ENCODE results near the gene NLRP11.
"Not testable (repeated sequence)": the region's sequence is repeated elsewhere in the genome, so short reads cannot be mapped to it uniquely, and the experiment has no call there.

The NLRP11 gene

DNA sequence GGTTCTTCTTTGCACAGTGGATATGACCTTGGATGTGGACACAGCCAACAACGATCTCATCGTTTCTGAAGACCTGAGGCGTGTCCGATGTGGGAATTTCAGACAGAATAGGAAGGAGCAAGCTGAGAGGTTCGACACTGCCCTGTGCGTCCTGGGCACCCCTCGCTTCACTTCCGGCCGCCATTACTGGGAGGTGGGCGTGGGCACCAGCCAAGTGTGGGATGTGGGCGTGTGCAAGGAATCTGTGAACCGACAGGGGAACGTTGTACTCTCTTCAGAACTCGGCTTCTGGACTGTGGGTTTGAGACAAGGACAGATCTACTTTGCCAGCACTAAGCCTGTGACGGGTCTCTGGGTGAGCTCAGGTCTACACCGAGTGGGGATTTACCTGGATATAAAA lies 53.5 kb downstream of the NLRP11 start:
- no peak for DNase-seq (ENCODE audit: low read depth, low spot score)

DNA sequence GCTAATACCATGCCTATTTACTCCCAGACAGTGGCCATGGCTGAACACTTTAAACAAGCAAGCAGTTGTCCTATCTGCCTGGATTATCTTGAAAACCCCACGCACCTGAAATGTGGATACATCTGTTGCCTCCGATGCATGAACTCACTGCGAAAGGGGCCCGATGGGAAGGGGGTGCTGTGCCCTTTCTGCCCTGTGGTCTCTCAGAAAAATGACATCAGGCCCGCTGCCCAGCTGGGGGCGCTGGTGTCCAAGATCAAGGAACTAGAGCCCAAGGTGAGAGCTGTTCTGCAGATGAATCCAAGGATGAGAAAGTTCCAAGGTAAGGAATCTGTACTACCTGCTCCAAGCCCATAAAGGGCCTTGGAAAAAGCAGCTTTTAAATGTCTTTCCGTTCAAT lies 54.3 kb downstream of the NLRP11 start:
- DNase-seq (ENCODE audit: low read depth, low spot score) = peak; percentile 2

DNA sequence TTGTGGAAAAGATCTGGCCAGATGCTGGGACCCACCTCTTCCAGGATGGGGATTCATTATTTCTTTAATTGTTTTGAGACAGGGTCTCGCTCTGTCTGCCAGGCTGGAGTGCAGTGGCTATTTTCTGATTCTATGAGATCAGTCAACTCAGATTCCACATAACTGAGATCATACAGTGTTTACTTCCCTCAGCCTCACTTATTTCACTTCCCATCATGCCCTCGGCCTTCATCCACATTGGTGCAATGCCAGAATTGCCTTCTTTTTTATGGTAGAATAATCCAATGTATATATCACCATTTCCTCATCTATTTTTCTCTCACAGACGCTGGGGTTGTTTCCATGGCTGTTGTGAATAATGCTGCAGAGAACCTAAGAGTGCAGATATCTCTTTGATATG lies 62.2 kb downstream of the NLRP11 start:
- DNase-seq (ENCODE audit: low read depth, low spot score) = not testable (repeated sequence)

DNA sequence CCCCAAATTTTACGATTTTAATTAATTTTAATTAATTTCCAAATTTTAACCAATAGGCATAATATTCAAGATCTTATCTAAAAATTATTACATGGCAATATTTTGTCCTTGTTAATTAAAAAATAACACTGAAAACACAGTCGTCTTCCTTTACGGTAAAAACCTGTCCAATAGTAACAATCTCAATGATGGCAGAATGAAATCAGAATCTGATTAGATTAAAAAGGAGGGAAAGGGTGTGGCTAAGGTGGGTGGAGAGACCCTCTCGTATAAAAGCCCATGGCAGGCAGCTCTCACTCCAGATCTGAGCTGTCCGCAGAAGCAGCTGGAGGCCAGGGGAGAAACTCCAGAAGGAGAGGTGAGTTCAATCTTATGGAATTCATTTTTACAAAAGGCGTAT lies 63.0 kb downstream of the NLRP11 start, which contains the start of gene RFPL4AL1:
Gene RFPL4AL1 (plus strand): TSS at position 301 of the 400 bp plus-strand sequence. CDS start 2,687 bp downstream, outside the sequence.
- DNase-seq (ENCODE audit: low read depth, low spot score) = not testable (repeated sequence)

DNA sequence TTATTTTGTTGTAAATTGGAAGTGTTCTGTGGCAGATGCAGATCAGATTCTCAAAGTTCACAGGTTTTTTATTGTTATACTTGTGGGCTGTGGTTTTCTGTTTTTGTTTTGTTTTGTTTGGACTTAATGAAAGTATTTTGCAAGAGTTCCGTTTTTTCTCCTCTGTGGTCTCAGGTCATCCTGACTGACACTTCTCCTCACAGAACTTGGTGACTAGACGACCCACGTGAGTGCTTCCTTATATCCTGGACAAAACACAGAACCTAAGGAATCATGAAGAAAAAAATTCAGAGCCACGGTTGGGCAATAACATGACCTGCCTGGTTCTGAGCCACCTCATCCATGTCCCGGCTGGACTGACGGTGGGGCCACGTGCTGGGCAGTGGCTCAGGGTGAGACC lies 65.3 kb downstream of the NLRP11 start:
- no peak for DNase-seq (ENCODE audit: low read depth, low spot score)

DNA sequence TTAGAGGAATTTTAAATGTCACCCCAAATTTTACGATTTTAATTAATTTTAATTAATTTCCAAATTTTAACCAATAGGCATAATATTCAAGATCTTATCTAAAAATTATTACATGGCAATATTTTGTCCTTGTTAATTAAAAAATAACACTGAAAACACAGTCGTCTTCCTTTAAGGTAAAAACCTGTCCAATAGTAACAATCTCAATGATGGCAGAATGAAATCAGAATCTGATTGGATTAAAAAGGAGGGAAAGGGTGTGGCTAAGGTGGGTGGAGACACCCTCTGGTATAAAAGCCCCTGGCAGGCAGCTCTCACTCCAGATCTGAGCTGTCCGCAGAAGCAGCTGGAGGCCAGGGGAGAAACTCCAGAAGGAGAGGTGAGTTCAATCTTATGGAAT lies 73.0 kb downstream of the NLRP11 start, which contains the start of gene RFPL4A:
Gene RFPL4A (plus strand): TSS at position 301 of the 400 bp plus-strand sequence. CDS start 2,704 bp downstream, outside the sequence.
- DNase-seq (ENCODE audit: low read depth, low spot score) = not testable (repeated sequence)

DNA sequence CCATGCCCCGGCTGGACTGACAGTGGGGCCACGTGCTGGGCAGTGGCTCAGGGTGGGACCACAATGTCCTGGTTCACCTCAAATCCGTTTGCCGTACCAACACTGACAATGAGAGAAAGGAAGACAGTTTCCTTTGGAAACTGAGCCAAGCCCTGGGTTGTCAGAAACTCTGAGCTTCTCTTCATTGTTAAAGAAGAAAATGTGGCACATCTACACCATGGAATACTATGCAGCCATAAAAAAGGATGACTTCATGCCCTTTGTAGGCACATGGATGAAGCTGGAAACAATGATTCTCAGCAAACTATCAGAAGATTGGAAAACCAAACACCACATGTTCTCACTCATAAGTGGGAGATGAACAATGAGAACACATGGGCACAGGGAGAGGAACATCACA lies 75.0 kb downstream of the NLRP11 start:
- not testable (repeated sequence) for DNase-seq (ENCODE audit: low read depth, low spot score)

DNA sequence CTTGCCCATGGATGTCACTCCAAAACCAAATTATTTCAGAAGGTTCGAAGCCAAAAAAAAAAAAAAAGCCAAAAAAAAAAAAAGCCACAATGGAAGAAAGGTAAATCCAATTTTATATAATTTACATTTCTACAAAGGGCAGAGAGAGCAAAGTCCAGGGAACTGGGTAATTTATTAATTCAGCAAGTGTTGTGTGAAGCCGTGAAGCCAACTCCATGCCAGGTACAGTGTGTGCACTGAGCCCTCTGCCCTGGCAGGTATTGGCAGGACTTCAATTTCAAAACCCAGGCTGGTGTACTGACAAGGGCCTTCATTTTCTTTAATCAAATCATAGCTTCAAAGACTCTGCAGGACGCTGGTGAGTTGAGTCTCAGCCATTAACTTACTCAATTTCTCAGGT lies 78.4 kb downstream of the NLRP11 start:
- DNase-seq (ENCODE audit: low read depth, low spot score) = no peak

DNA sequence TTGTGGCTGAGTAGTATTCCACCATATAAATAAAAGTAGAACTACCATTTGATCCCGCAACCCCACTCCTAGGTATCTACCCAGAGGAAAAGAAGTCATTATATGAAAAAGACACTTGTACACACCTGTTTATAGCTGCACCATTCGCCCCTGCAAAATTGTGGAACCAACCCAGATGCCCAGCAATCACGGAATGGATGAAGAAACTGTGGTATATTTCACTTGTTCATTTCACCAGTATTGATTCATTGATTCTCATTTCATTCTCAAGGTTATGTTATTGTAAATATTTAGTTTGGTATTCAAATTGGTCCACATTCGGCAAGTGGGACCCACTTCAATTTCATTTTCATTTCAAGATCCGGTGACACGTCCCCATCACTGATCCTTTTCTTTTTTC lies 81.1 kb downstream of the NLRP11 start:
- no peak for DNase-seq (ENCODE audit: low read depth, low spot score)

DNA sequence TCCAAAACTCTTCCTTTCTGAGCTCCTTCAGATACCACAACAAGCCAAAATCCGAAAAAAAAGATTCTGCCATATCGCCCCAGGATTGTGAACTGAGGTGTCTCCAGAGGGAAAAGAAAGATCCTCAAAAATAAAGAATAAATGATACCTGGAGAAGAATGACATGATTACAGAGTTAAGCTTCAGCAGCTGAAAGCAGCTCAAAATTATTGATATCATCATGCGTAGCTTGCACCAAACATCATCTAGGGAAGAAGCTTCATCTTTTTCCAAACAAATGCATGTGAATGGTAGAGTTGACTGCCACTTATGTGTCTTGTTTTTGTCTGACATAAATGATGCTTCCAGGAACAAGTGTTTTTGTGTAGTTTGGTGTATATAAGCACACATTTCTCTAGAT lies 93.5 kb downstream of the NLRP11 start, which contains the start of gene NLRP9:
Gene NLRP9 (minus strand): TSS at position 101 of the 400 bp plus-strand sequence. CDS start 28 bp downstream, at position 73.
- no peak for DNase-seq (ENCODE audit: low read depth, low spot score)
